Upper lobe of left lung (tissue), 4 donors: ENCODE measurements around the gene ACSBG1.

Experiments used
- CTCF ChIP-seq, 6 experiments: fragments of 450-650 bp in 4 of 6; fragments of 200-600 bp in 2 of 6; sonication (generic) in 2 of 6; IDR thresholded peaks; one replicate each; pipeline ENCODE4 v1.5.1; 2016 to 2019; ENCODE audit warnings: antibody characterized with exemption in 6 of 6
- EP300 ChIP-seq, 4 donors: sonication (generic); formaldehyde crosslinking; IDR thresholded peaks; one replicate each; pipeline ENCODE4 v1.5.1; 2017; ENCODE audit warnings: antibody characterized with exemption in 4 of 4, control low read depth in 2 of 4
- POLR2A ChIP-seq, 4 donors: fragments of 450-650 bp; IDR thresholded peaks; one replicate each; pipeline ENCODE4 v1.5.1; 2016 to 2017; ENCODE audit warnings: antibody characterized with exemption in 4 of 4, mild to moderate bottlenecking in 2 of 4

GRCh38 chr15:78167227-78167888, 67.0 kb downstream of the ACSBG1 start:
- TF ChIP-seq CTCF (IDR thresholded peaks at IDR 0.05) (no peak), EP300 (IDR thresholded peaks at IDR 0.05) (no peak), POLR2A (IDR thresholded peaks at IDR 0.05) (no peak)
